Prostate gland (tissue), 2 donors: ENCODE data around the gene VDAC1.

Experiments used
- POLR2A ChIP-seq: fragments of 450-650 bp; IDR thresholded peaks from one replicate; pipeline ENCODE4 v1.6.1; 2016; ENCODE audit warnings: antibody characterized with exemption, mild to moderate bottlenecking
- POLR2AphosphoS5 ChIP-seq: sonication (generic); formaldehyde crosslinking; IDR thresholded peaks from one replicate; pipeline ENCODE4 v1.6.1; 2017; ENCODE audit warnings: antibody characterized with exemption
- TF ChIP-seq, protein P1 (sequence below), 4 experiments: fragments of 200-600 bp in 2 of 4; fragments of 450-650 bp in 2 of 4; sonication (generic) in 2 of 4; IDR thresholded peaks; 1 replicate in 3 of 4; 2 replicates in 1 of 4; pipeline ENCODE4 v1.5.1; 2016 to 2019; ENCODE audit warnings: antibody characterized with exemption in 4 of 4, mild to moderate bottlenecking in 2 of 4, moderate library complexity in 2 of 4

DNA sequence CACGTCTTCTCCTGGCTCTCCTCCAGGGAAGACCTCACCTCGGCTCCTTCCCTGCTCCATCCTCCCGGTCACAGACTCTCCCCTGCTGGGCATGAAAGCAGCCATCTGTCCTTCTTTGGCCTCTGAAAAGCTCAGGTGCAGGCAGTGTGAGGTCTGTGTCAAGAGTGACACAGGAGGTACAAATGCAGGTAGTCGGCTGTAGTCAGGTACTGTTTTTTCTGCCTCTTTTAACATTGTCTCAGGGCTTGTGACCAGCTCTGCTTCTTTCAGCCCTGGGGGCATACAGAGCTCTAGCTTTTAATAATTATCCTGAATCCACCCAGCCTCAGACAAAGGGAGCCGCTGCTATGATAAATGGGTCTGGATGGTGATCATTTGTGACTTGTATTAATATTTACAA is 82.8 kb downstream of the VDAC1 start:
- TF ChIP-seq, protein P1, sequence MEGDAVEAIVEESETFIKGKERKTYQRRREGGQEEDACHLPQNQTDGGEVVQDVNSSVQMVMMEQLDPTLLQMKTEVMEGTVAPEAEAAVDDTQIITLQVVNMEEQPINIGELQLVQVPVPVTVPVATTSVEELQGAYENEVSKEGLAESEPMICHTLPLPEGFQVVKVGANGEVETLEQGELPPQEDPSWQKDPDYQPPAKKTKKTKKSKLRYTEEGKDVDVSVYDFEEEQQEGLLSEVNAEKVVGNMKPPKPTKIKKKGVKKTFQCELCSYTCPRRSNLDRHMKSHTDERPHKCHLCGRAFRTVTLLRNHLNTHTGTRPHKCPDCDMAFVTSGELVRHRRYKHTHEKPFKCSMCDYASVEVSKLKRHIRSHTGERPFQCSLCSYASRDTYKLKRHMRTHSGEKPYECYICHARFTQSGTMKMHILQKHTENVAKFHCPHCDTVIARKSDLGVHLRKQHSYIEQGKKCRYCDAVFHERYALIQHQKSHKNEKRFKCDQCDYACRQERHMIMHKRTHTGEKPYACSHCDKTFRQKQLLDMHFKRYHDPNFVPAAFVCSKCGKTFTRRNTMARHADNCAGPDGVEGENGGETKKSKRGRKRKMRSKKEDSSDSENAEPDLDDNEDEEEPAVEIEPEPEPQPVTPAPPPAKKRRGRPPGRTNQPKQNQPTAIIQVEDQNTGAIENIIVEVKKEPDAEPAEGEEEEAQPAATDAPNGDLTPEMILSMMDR (IDR thresholded peaks at IDR 0.05): no peak
- TF ChIP-seq POLR2A (no peak), POLR2AphosphoS5 (no peak)
